NCI-H82 (cell line): ENCODE measurements around the gene NPFFR1.
"Not testable (repeated sequence)": the region's sequence is repeated elsewhere in the genome, so short reads cannot be mapped to it uniquely, and the experiment has no call there.

Experiments
- DNase-seq: peaks from one replicate; lab custom pipeline; 2025; lab: John Stamatoyannopoulos, UW

Gene NPFFR1

GRCh38 chr10:70255329-70256299 is 28.2 kb downstream of the NPFFR1 start:
- no peak for DNase-seq

GRCh38 chr10:70254778-70255328 is 29.0 kb downstream of the NPFFR1 start:
- DNase-seq, result no peak

- DNase-seq, result no peak
These were observed 29.7 kb downstream of the NPFFR1 start for GRCh38 chr10:70253878-70254765.

GRCh38 chr10:70250961-70251680 is 32.7 kb downstream of the NPFFR1 start:
- no peak for DNase-seq

- DNase-seq, result no peak
These were observed 36.4 kb downstream of the NPFFR1 start for GRCh38 chr10:70247360-70247759.

GRCh38 chr10:70241081-70241480 is 42.7 kb downstream of the NPFFR1 start:
- no peak for DNase-seq

GRCh38 chr10:70239986-70240385 is 43.8 kb downstream of the NPFFR1 start:
- DNase-seq, result not testable (repeated sequence)

GRCh38 chr10:70239077-70239976 is 44.5 kb downstream of the NPFFR1 start:
- not testable (repeated sequence) for DNase-seq

GRCh38 chr10:70237958-70238536 is 45.8 kb downstream of the NPFFR1 start:
- DNase-seq, result not testable (repeated sequence)

- no peak for DNase-seq
These were observed 48.9 kb downstream of the NPFFR1 start for GRCh38 chr10:70234668-70235447.

- DNase-seq, result peak; percentile 62
These were observed 49.9 kb downstream of the NPFFR1 start for GRCh38 chr10:70233939-70234300.

GRCh38 chr10:70233109-70233938 is 50.5 kb downstream of the NPFFR1 start, which contains the start of gene PPA1:
PPA1 (minus strand) TSS chr10:70233429; CDS start chr10:70233327, 102 bp downstream.
- peak; percentile 97 for DNase-seq

GRCh38 chr10:70232859-70233108 is 51.0 kb downstream of the NPFFR1 start:
- DNase-seq, result peak; percentile 75

- DNase-seq, result peak; percentile 71
These were observed 51.5 kb downstream of the NPFFR1 start for GRCh38 chr10:70232155-70232858.

- DNase-seq, result no peak
These were observed 55.3 kb downstream of the NPFFR1 start for GRCh38 chr10:70228491-70228890.

- no peak for DNase-seq
These were observed 56.1 kb downstream of the NPFFR1 start for GRCh38 chr10:70227548-70228320.

GRCh38 chr10:70223728-70224127 is 60.1 kb downstream of the NPFFR1 start:
- no peak for DNase-seq
